HepG2 (cell line): ENCODE measurements around the gene MORN5.

ENCODE experiments used
- ETV5 ChIP-seq: IDR thresholded peaks from 2 replicates; pipeline ENCODE4 v1.6.1; 2018; ENCODE audit warnings: missing biosample characterization, missing genetic modification reagents, inconsistent platforms, borderline replicate concordance
- GABPB1 ChIP-seq: IDR thresholded peaks from 2 replicates; pipeline ENCODE4 v1.6.1; 2016; ENCODE audit warnings: mild to moderate bottlenecking, missing genetic modification reagents, moderate library complexity, missing compliant biosample characterization
- LCORL ChIP-seq, 2 experiments: fragments of 450-650 bp in 1 of 2; sonication (generic) in 1 of 2; formaldehyde crosslinking in 1 of 2; IDR thresholded peaks; 2 replicates each; pipeline versions ENCODE4 v1.5.0 to v1.6.1; 2017 to 2020; ENCODE audit warnings: antibody characterized with exemption in 1 of 2, missing genetic modification reagents in 1 of 2
- MXI1 ChIP-seq: IDR thresholded peaks from 3 replicates; pipeline ENCODE4 v1.6.1; 2012; ENCODE audit warnings: low read depth, low read length, inconsistent platforms, borderline replicate concordance
- NFATC3 ChIP-seq: sonication (generic); formaldehyde crosslinking; IDR thresholded peaks from 2 replicates; pipeline ENCODE4 v1.5.1; 2020; ENCODE audit warnings: mild to moderate bottlenecking, missing genetic modification reagents
- POLR2A ChIP-seq, 2 experiments: IDR thresholded peaks; 2 replicates each; pipeline ENCODE4 v1.6.1; 2011; ENCODE audit warnings: low read depth in 2 of 2, low read length in 2 of 2, mild to moderate bottlenecking in 1 of 2, moderate library complexity in 1 of 2; ENCODE audit not compliant: insufficient read depth in 1 of 2
- SIN3B ChIP-seq: fragments of 150-350 bp; IDR thresholded peaks from 2 replicates; pipeline ENCODE4 v1.6.1; 2014; ENCODE audit warnings: low read length
- ZFX ChIP-seq: sonication (generic); formaldehyde crosslinking; IDR thresholded peaks from 2 replicates; pipeline ENCODE4 v1.4.0; 2020; ENCODE audit warnings: mild to moderate bottlenecking, low read depth, missing genetic modification reagents, moderate library complexity
- ZMYM2 ChIP-seq: sonication (generic); formaldehyde crosslinking; IDR thresholded peaks from 2 replicates; pipeline ENCODE4 v1.8.0; 2022; ENCODE audit warnings: mild to moderate bottlenecking, missing genetic modification reagents
- ZNF777 ChIP-seq: sonication (generic); formaldehyde crosslinking; IDR thresholded peaks from 2 replicates; pipeline ENCODE4 v1.4.0; 2020; ENCODE audit warnings: missing genetic modification reagents
- TF ChIP-seq, protein P1 (sequence below): sonication (generic); formaldehyde crosslinking; IDR thresholded peaks from 2 replicates; pipeline ENCODE4 v1.4.0; 2020; ENCODE audit warnings: missing genetic modification reagents
- TF ChIP-seq, protein P2 (sequence below): IDR thresholded peaks from 2 replicates; pipeline ENCODE4 v1.6.1; 2012; ENCODE audit warnings: inconsistent platforms

DNA sequence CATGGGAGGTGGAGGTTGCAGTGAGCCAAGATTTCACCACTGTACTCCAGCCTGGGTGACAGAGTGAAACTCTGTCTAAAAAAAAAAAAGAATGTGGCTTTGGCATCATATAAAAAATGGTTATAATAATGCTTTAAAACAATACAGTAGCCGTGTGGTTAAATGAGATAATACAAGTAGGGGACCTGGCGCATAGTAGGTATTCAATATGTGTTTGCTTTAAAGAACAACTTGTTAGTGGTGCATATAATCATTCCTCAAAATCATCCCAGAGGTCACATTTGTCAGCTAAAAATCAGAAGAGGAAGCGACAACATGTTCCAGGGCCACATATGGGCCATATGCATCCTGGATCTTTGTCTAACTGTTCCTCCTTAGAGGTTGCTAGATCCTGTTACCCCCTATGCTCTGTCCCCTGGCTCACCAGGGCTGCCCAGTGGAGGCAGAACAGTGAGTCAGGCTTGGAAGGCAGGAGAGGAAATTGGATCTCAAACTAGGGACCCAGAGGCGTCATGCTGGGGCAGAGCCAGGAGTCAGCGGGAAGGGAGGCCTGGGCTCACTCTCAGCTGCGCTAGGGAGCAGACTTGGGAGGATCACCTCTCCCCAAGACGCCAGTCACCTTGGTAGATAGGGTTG, 41.4 kb downstream of the MORN5 start:
- TF ChIP-seq, protein P1, sequence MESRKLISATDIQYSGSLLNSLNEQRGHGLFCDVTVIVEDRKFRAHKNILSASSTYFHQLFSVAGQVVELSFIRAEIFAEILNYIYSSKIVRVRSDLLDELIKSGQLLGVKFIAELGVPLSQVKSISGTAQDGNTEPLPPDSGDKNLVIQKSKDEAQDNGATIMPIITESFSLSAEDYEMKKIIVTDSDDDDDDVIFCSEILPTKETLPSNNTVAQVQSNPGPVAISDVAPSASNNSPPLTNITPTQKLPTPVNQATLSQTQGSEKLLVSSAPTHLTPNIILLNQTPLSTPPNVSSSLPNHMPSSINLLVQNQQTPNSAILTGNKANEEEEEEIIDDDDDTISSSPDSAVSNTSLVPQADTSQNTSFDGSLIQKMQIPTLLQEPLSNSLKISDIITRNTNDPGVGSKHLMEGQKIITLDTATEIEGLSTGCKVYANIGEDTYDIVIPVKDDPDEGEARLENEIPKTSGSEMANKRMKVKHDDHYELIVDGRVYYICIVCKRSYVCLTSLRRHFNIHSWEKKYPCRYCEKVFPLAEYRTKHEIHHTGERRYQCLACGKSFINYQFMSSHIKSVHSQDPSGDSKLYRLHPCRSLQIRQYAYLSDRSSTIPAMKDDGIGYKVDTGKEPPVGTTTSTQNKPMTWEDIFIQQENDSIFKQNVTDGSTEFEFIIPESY (CRISPR knock-in tag), result no peak
- TF ChIP-seq LCORL (IDR thresholded peaks at IDR 0.05) (no peak), LCORL (CRISPR knock-in tag; IDR thresholded peaks at IDR 0.05) (no peak), GABPB1 (no peak), ZNF777 (CRISPR knock-in tag) (no peak), NFATC3 (CRISPR knock-in tag) (no peak), ZFX (CRISPR knock-in tag) (no peak), POLR2A (IDR thresholded peaks at IDR 0.05; ENCODE audit: insufficient read depth in 1 of 2, low read depth in 2 of 2, low read length in 2 of 2) (no peak), MXI1 (no peak), ETV5 (CRISPR knock-in tag) (no peak), SIN3B (no peak), ZMYM2 (CRISPR knock-in tag) (no peak)
- TF ChIP-seq, protein P2, sequence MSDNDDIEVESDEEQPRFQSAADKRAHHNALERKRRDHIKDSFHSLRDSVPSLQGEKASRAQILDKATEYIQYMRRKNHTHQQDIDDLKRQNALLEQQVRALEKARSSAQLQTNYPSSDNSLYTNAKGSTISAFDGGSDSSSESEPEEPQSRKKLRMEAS, result no peak
